Heart right ventricle (tissue), 16 donors: Measurements from ENCODE around the gene KAT6B. TPM values are rescaled to one million over a fixed set of nuclear protein-coding genes. Genes with fewer than 3 reads are reported as not detected.
"Not testable (repeated sequence)": the region's sequence is repeated elsewhere in the genome, so short reads cannot be mapped to it uniquely, and the experiment has no call there.

ENCODE experiments used
- ATAC-seq, 8 donors: fragments of 200-7000 bp; cut with Tn5 transposase; one replicate each; pipeline ENCODE4 v1.9.1; 2020; ENCODE audit warnings: mild to moderate bottlenecking in 8 of 8, moderate library complexity in 8 of 8, moderate number of reproducible peaks in 1 of 8
- DNase-seq, 2 donors: peaks; one replicate each; pipeline ENCODE4 v3.0.0-alpha.2; 2020
- H3K27ac ChIP-seq, 10 donors: fragments of 200-600 bp; sonication (generic) in 2 of 10; one replicate each; pipeline versions ENCODE4 v1.5.0 to v1.8.0; 2020 to 2022; ENCODE audit warnings: mild to moderate bottlenecking in 3 of 10
- H3K27me3 ChIP-seq, 7 donors: fragments of 200-600 bp; one replicate each; pipeline ENCODE4 v1.8.0; 2021 to 2022; ENCODE audit warnings: mild to moderate bottlenecking in 2 of 7
- H3K36me3 ChIP-seq, 9 donors: fragments of 200-600 bp; sonication (generic) in 1 of 9; one replicate each; pipeline versions ENCODE4 v1.5.0 to v1.8.0; 2020 to 2022; ENCODE audit warnings: mild to moderate bottlenecking in 2 of 9
- H3K4me1 ChIP-seq, 9 donors: fragments of 200-600 bp; sonication (generic) in 1 of 9; one replicate each; pipeline versions ENCODE4 v1.5.0 to v1.8.0; 2020 to 2022; ENCODE audit warnings: mild to moderate bottlenecking in 4 of 9
- H3K4me3 ChIP-seq, 10 donors: fragments of 200-600 bp; sonication (generic) in 2 of 10; one replicate each; pipeline versions ENCODE4 v1.5.0 to v1.8.0; 2020 to 2022; ENCODE audit warnings: mild to moderate bottlenecking in 7 of 10, moderate library complexity in 2 of 10
- H3K9me3 ChIP-seq, 11 donors: fragments of 200-600 bp in 10 of 11; sonication (generic) in 2 of 11; one replicate each; pipeline versions ENCODE4 v1.5.0 to v1.8.0; 2013 to 2022; ENCODE audit warnings: mild to moderate bottlenecking in 2 of 11, control low read depth in 1 of 11, moderate library complexity in 1 of 11
- CTCF ChIP-seq, 9 donors: fragments of 200-600 bp; sonication (generic) in 2 of 9; IDR thresholded peaks; one replicate each; pipeline versions ENCODE4 v1.5.0 to v1.8.0; 2021 to 2022; ENCODE audit warnings: antibody characterized with exemption in 9 of 9, mild to moderate bottlenecking in 5 of 9, moderate library complexity in 1 of 9
- WGBS, 2 donors: extraction: QIAGEN DNeasy Blood & Tissue Kit; methylation state at CpG; one replicate each; pipeline ENCODE4 v1.1.7; 2013; ENCODE audit warnings: inconsistent platforms in 1 of 2; 5-methylcytosine and 5-hydroxymethylcytosine counted together
- intact Hi-C, 10 donors: fragments of 100-400 bp; cut with DNase I; formaldehyde crosslinking; loops; one replicate each; pipeline versions ENCODE4 v1.11.1 to v1.14.2; 2022
- polyA plus RNA-seq, 2 donors: library from polyadenylated mRNA; stranded (reverse); fragments of 200-250 nt; gene quantifications; one replicate each; pipeline ENCODE4 v1.2.3, GENCODE V29; 2013
- total RNA-seq, 10 donors: library from RNA; stranded (reverse); fragmentation: NEBNext Ultra II Directional in 3 of 10; extraction: Animal tissue kit (Norgen Biotek cat#: 25700) in 3 of 10; gene quantifications; one replicate each; pipeline versions ENCODE4 v1.2.1 to v1.2.4, GENCODE V29; 2021 to 2023
- donor health status: Arrhythmogenic right ventricular cardiomyopathy.
- donor health status: ischemic (EF 13 %, LVEDD 7.1; RV severe dilation, severe dysfunction).
- donor health status: healthy with polysubstance abuse.
- donor health status: DM: no; HTN: yes; CAD: no.
- donor health status: DM: no; HTN: no; CAD: no.
- donor health status: ischemic (EF 25% LVEDD 6.9; RV normal size, moderate dysfunction).
- donor health status: ischemic (EF 25% LVEDD 5.7; RV mildly dilated, moderate dysfunction).
- donor health status: healthy.
- donor health status: DM: yes; HTN: yes; CAD: no.
- donor health status: Ischemic cardiomyopathy.
- donor health status: ischemic (EF 35%, LVEDD 5.7; RV mildly dilated, moderate dysfunction).
- donor health status: nonischemic (EF 11% LVEDD 7.7; RV severe dilation, severe dysfunction).
- donor health status: DM: yes; HTN: yes; CAD: no.
- donor health status: PGD.
- donor health status: ischemic (EF 29% LVEDD 5.4; RV normal size, mild dysfunction).
- donor health status: nonischemic (EF 23%, LVEDD 6.1; RV moderate dilation, normal function).

The KAT6B gene
- total and polyA plus RNA-seq, 12 donors, result 3.4 to 58.4 (median 46.5) TPM

GRCh38 chr10:74786126-74786525 lies 40.3 kb upstream of the KAT6B start:
- Histone ChIP-seq H3K27me3 (no peaks in the 10 kb centered on the region), H3K27ac (no peak overlapping the region), H3K9me3 (no peaks in the 10 kb centered on the region), H3K4me3 (no peak overlapping the region), H3K4me1 (no peaks in the 10 kb centered on the region), H3K36me3 (no peaks in the 10 kb centered on the region)
- DNase-seq (no peak), ATAC-seq (no peak)
- WGBS, 2 donors, result 84 to 90% methylated on average over 4 of the region's 4 CpGs
- TF ChIP-seq CTCF (IDR thresholded peaks at IDR 0.05), result no peak
- intact Hi-C loops, result no loop called here

GRCh38 chr10:74787457-74787856 lies 38.9 kb upstream of the KAT6B start:
- no peaks in the 10 kb centered on the region for H3K4me1 ChIP-seq
- WGBS, 2 donors, result 89 to 91% methylated on average over 5 of the region's 5 CpGs
- no peaks in the 10 kb centered on the region for H3K9me3 ChIP-seq
- no peaks in the 10 kb centered on the region for H3K27me3 ChIP-seq
- H3K27ac ChIP-seq, result no peak overlapping the region
- no peak overlapping the region for H3K4me3 ChIP-seq
- TF ChIP-seq CTCF (IDR thresholded peaks at IDR 0.05), result no peak
- intact Hi-C loops, result no loop called here
- DNase-seq, result no peak
- H3K36me3 ChIP-seq, result no peaks in the 10 kb centered on the region
- ATAC-seq, result no peak

- H3K27ac ChIP-seq, H3K27me3 ChIP-seq, H3K9me3 ChIP-seq, ATAC-seq, H3K4me3 ChIP-seq, DNase-seq, H3K4me1 ChIP-seq, H3K36me3 ChIP-seq, intact Hi-C loops: not testable (repeated sequence)
- 97% methylated on average over 5 of the region's 5 CpGs for WGBS, 2 donors
Measured at GRCh38 chr10:74791979-74792378, 34.4 kb upstream of the KAT6B start.

- no peak for ATAC-seq
- Histone ChIP-seq H3K36me3 (no peaks in the 10 kb centered on the region), H3K27ac (no peak overlapping the region), H3K27me3 (no peaks in the 10 kb centered on the region), H3K4me3 (no peak overlapping the region), H3K4me1 (no peaks in the 10 kb centered on the region), H3K9me3 (no peaks in the 10 kb centered on the region)
- no peak for TF ChIP-seq CTCF (IDR thresholded peaks at IDR 0.05)
- DNase-seq, result no peak
- intact Hi-C loops, result no loop called here
Measured at GRCh38 chr10:74792726-74793125, 33.7 kb upstream of the KAT6B start.

GRCh38 chr10:74793240-74793639 lies 33.2 kb upstream of the KAT6B start:
- H3K4me1 ChIP-seq, H3K27me3 ChIP-seq, H3K36me3 ChIP-seq, ATAC-seq, H3K4me3 ChIP-seq, DNase-seq, H3K27ac ChIP-seq, H3K9me3 ChIP-seq, intact Hi-C loops: not testable (repeated sequence)
- WGBS, 2 donors, result 96 to 97% methylated on average over 1 of the region's 1 CpG

GRCh38 chr10:74794531-74794930 lies 31.9 kb upstream of the KAT6B start:
- Histone ChIP-seq H3K27ac (no peak overlapping the region), H3K4me3 (no peak overlapping the region), H3K36me3 (no peaks in the 10 kb centered on the region), H3K27me3 (no peaks in the 10 kb centered on the region), H3K4me1 (peaks cover 0 to under 1% (median 0%) of the 10 kb centered on the region in 9 donors), H3K9me3 (no peaks in the 10 kb centered on the region)
- ATAC-seq, result no peak
- DNase-seq, result no peak
- 60 to 65% methylated on average over 1 of the region's 1 CpG for WGBS, 2 donors
- TF ChIP-seq CTCF (IDR thresholded peaks at IDR 0.05), result no peak
- intact Hi-C loops, result no loop called here
